ENCODE results near the gene VAMP5. TPM values are rescaled to one million over a fixed set of nuclear protein-coding genes. Genes with fewer than 3 reads are reported as not detected.

Gene VAMP5
- total and polyA plus RNA-seq, 2 donors (not counting 1 experiment from before 2014, with no cell fraction given), result 16.9 to 28.6 TPM

DNA sequence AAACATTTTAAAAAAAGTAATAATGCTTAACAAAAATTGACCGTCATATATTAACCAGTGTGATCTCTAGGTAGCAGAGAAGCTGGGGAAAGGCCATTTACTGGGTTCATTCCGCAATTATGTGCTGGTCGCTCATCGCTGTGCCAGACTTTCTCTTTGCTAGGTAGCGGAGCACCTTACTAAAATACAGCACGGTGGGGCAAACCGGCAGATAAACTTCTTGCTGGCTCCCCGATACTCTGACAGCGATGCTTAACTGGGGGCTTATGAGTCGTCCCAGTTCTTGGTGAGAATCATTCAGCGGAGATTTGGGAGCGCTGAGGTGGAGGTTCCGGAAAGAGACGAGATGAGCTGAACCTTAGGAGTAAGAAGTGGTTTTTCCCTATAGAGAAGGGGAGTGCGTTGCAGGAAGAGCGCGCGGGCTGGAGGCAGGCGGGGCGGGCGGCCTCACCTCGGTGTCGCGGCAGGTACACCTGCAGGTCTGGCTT lies 27.0 kb downstream of the VAMP5 start:
- CTCF ChIA-PET, result interaction anchor here (0.6 to 2.5 kb wide), 5 partner anchors 8 to 59 kb away, joined by 3 to 6 read pairs (median 4); partner anchors contain the start of gene TMEM150A
- Histone ChIP-seq H3K4me2 (replicated peaks; ENCODE audit: low read depth, low read length, poor library complexity, severe bottlenecking) (peak overlapping the region; percentile 76), H3K4me3 (ENCODE audit: control extremely low read depth in 1 of 5, extremely low read depth in 1 of 5, insufficient read depth in 1 of 5, low read depth in 2 of 5, low read length in 4 of 5) (peak overlapping the region; percentile 72 to 88 (median 76)), H2AFZ (ENCODE audit: insufficient read depth, low read depth, low read length, poor library complexity, severe bottlenecking) (peak overlapping the region; percentile 89), H3K79me2 (ENCODE audit: control insufficient read depth, insufficient read depth, low read length) (peaks cover 20% of the 10 kb centered on the region), H3K27ac (ENCODE audit: low read length in 2 of 2) (peak overlapping the region; percentile 21 to 83), H3K4me1 (ENCODE audit: control insufficient read depth in 2 of 2, insufficient read depth in 2 of 2, low read length in 2 of 2) (peaks cover 11 to 25% of the 10 kb centered on the region in 2 donors), H3K9me3 (ENCODE audit: control extremely low read depth in 1 of 3, control insufficient read depth in 2 of 3, insufficient read depth in 1 of 3, low read length in 2 of 3) (no peaks in the 10 kb centered on the region), H3K27me3 (replicated peaks in 1 of 4; ENCODE audit: control extremely low read depth in 1 of 4, control insufficient read depth in 3 of 4, insufficient read depth in 4 of 4, low read length in 3 of 4) (no peaks in the 10 kb centered on the region), H4K20me1 (ENCODE audit: control insufficient read depth, insufficient read depth, low read length, poor library complexity, severe bottlenecking) (peaks cover 24% of the 10 kb centered on the region), H3K9ac (ENCODE audit: low read length) (peak overlapping the region; percentile 80), H3K36me3 (replicated peaks in 1 of 2; ENCODE audit: control extremely low read depth in 1 of 2, control insufficient read depth in 1 of 2, extremely low read depth in 1 of 2, insufficient read depth in 2 of 2, low read length in 1 of 2) (peaks cover 0 to 24% of the 10 kb centered on the region in 2 experiments)
- H3K9me3 Mint-ChIP-seq (ENCODE audit: insufficient read depth), result no peaks in the 10 kb centered on the region
- POLR2A ChIA-PET, result interaction anchor here (0.5 to 1.4 kb wide), 6 partner anchors 8 to 219 kb away, joined by 3 to 11 read pairs (median 6); partner anchors contain the start of genes MAT2A, RNF181, SH2D6 and TMEM150A
- WGBS (ENCODE audit: insufficient coverage), result 11% methylated on average over 23 of the region's 24 CpGs
- peak overlapping the region; percentile 98 for H3K4me3 Mint-ChIP-seq
- peaks cover 33% of the 10 kb centered on the region for H3K4me1 Mint-ChIP-seq
- no peaks in the 10 kb centered on the region for H3K27me3 Mint-ChIP-seq
- no peak for ATAC-seq (ENCODE audit: low read depth)
- intact Hi-C loops (cut with micrococcal nuclease), result loop anchor here (10.0 kb wide), 1 partner anchor 494 kb away; the partner anchor contains the start of genes POLR1A and PTCD3
- TF ChIP-seq EZH2 (IDR thresholded peaks at IDR 0.05; ENCODE audit: borderline replicate concordance, insufficient read depth, low read depth, low read length, poor library complexity, severe bottlenecking), result no peak
- TF ChIP-seq, protein P1, sequence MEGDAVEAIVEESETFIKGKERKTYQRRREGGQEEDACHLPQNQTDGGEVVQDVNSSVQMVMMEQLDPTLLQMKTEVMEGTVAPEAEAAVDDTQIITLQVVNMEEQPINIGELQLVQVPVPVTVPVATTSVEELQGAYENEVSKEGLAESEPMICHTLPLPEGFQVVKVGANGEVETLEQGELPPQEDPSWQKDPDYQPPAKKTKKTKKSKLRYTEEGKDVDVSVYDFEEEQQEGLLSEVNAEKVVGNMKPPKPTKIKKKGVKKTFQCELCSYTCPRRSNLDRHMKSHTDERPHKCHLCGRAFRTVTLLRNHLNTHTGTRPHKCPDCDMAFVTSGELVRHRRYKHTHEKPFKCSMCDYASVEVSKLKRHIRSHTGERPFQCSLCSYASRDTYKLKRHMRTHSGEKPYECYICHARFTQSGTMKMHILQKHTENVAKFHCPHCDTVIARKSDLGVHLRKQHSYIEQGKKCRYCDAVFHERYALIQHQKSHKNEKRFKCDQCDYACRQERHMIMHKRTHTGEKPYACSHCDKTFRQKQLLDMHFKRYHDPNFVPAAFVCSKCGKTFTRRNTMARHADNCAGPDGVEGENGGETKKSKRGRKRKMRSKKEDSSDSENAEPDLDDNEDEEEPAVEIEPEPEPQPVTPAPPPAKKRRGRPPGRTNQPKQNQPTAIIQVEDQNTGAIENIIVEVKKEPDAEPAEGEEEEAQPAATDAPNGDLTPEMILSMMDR (IDR thresholded peaks at IDR 0.05), result no peak
- H3K27ac Mint-ChIP-seq, result peak overlapping the region; percentile 95
- no peak for DNase-seq

Measured in B cell (primary cell).